HL-60 (cell line): ENCODE results near the gene ANO8.

Experiments used
- DNase-seq, 2 experiments: peaks; one replicate each; pipeline ENCODE4 v3.0.0-alpha.2; 2010 to 2020; ENCODE audit warnings: low read depth in 1 of 2, low spot score in 1 of 2
- H3K27ac ChIP-seq: fragments of 250-450 bp; sonication (Bioruptor Pico); replicated peaks from 2 replicates; pipeline ENCODE4 v1.5.1; 2020; ENCODE audit warnings: mild to moderate bottlenecking, moderate library complexity
- H3K27me3 ChIP-seq: fragments of 250-450 bp; sonication (Bioruptor Pico); 2 replicates; pipeline ENCODE4 v1.5.1; 2021; ENCODE audit warnings: mild to moderate bottlenecking, moderate library complexity; ENCODE audit not compliant: insufficient read depth, poor library complexity, severe bottlenecking
- H3K4me3 ChIP-seq: replicated peaks from 2 replicates; pipeline ENCODE4 v1.5.1; 2011; ENCODE audit warnings: mild to moderate bottlenecking, control low read depth, low read length; ENCODE audit not compliant: insufficient read depth
- CTCF ChIP-seq: IDR thresholded peaks from one replicate; pipeline ENCODE4 v1.5.1; 2011; ENCODE audit warnings: low read length, control low read depth, inconsistent platforms; ENCODE audit not compliant: insufficient read depth
- GABPA ChIP-seq: IDR thresholded peaks from 2 replicates; pipeline ENCODE4 v1.6.1; 2012; ENCODE audit warnings: low read depth
- POLR2AphosphoS5 ChIP-seq: IDR thresholded peaks from 2 replicates; pipeline ENCODE4 v1.6.1; 2012; ENCODE audit warnings: low read depth
- REST ChIP-seq: IDR thresholded peaks from 2 replicates; pipeline ENCODE4 v1.6.1; 2012; ENCODE audit warnings: low read depth; ENCODE audit not compliant: insufficient replicate concordance
- SPI1 ChIP-seq: IDR thresholded peaks from 2 replicates; pipeline ENCODE4 v1.6.1; 2012; ENCODE audit warnings: low read depth, mild to moderate bottlenecking, borderline replicate concordance

ANO8 gene

GRCh38 chr19:17341845-17342244 lies 7.2 kb upstream of the ANO8 start:
- no peak overlapping the region for H3K27ac ChIP-seq
- H3K4me3 ChIP-seq: no peak overlapping the region
- DNase-seq: no peak
- no peaks in the 10 kb centered on the region for H3K27me3 ChIP-seq
- TF ChIP-seq GABPA (no peak), CTCF (no peak), REST (no peak), POLR2AphosphoS5 (no peak), SPI1 (no peak)

GRCh38 chr19:17341386-17341785 lies 6.7 kb upstream of the ANO8 start:
- H3K4me3 ChIP-seq: no peak overlapping the region
- H3K27me3 ChIP-seq: no peaks in the 10 kb centered on the region
- no peak for DNase-seq
- H3K27ac ChIP-seq: no peak overlapping the region
- no peak for TF ChIP-seq CTCF
- no peak for TF ChIP-seq SPI1
- TF ChIP-seq POLR2AphosphoS5: no peak
- no peak for TF ChIP-seq REST

GRCh38 chr19:17340871-17341357 lies 6.3 kb upstream of the ANO8 start:
- Histone ChIP-seq H3K27ac (no peak overlapping the region), H3K27me3 (no peaks in the 10 kb centered on the region), H3K4me3 (no peak overlapping the region)
- TF ChIP-seq POLR2AphosphoS5 (no peak), SPI1 (no peak), CTCF (no peak), GABPA (no peak), REST (no peak)
- no peak for DNase-seq
